AG09319 (cell line): Measurements from ENCODE around the gene TGFBR2.

Experiments used
- DNase-seq: peaks from one replicate; pipeline ENCODE4 v3.0.0-alpha.2; 2010; ENCODE audit warnings: low read depth; ENCODE audit errors: extremely low read depth
- TF ChIP-seq, protein P1 (sequence below): IDR thresholded peaks from 2 replicates; pipeline ENCODE4 v1.5.1; 2011; ENCODE audit warnings: low read depth, mild to moderate bottlenecking, inconsistent platforms, low read length, moderate library complexity

The TGFBR2 gene

DNA sequence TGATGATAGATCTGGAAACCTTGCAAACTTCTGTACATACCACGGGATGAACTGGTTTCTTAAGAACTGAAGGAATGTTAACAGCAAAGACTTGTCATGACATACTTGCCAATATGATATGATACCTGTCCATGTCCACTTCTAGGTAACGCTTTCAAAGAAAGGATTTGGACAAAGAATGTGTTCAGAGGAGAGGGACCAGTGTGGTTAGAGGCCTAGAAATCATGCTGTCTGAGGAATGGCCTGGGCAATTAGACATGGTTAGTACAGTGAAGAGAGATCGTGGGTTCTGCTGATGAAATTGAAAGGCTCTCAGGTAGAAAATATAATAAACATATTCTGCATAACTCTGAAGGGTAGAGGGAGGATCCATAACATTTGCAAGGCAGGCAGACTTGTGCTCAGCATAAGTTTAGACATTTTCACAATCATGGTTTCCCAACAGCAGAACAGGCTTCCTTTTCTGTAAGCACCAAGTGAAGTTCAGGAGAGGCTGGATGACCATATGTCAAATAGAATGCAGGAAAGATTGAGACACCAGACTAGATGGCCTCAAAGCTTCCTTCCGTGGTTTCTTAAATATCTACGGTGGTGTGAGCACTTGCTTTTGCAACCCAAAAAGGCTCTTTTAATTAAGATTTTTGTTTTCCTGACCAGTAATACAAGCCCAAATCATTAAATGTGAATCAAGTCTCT is 39.9 kb downstream of the TGFBR2 start:
- peak; percentile 54 for DNase-seq
- TF ChIP-seq, protein P1, sequence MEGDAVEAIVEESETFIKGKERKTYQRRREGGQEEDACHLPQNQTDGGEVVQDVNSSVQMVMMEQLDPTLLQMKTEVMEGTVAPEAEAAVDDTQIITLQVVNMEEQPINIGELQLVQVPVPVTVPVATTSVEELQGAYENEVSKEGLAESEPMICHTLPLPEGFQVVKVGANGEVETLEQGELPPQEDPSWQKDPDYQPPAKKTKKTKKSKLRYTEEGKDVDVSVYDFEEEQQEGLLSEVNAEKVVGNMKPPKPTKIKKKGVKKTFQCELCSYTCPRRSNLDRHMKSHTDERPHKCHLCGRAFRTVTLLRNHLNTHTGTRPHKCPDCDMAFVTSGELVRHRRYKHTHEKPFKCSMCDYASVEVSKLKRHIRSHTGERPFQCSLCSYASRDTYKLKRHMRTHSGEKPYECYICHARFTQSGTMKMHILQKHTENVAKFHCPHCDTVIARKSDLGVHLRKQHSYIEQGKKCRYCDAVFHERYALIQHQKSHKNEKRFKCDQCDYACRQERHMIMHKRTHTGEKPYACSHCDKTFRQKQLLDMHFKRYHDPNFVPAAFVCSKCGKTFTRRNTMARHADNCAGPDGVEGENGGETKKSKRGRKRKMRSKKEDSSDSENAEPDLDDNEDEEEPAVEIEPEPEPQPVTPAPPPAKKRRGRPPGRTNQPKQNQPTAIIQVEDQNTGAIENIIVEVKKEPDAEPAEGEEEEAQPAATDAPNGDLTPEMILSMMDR = no peak

DNA sequence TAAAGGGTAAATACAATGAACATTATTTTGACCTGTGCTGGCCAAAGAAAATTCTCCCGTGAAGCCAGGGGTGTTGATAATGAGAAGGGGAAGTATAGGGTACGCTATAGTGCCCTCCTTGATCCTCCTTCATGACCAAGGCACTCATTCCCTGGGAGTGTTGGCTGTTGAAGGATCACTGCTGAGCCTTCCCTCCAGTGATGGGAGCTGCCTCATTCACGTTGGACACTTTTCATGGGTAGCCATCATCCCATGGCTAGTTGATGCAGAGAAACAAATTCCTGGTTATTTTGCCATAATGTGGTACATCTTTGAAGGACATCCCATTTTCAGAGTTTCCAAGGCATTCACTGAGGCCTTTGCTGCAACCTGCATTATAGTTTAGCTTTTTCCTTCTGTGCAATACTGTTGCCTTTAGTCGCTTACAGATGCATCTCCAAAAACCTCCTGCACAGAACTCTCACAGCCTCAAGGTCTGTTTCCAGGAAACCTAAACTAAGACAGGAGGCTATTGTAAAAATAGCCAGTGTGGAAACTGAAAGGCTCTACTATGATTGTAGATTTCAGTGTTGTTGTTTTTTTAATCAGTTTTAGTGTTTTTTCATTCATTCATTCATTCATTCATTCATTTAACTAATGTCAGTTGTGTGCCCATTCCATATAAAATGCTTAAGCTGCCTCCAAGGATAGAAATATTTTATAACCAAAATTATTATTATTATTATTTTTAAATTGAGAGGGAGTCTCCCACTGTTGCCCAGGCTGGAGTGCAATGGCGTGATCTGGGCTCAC is 40.8 kb downstream of the TGFBR2 start:
- TF ChIP-seq, protein P1 = no peak
- no peak for DNase-seq

DNA sequence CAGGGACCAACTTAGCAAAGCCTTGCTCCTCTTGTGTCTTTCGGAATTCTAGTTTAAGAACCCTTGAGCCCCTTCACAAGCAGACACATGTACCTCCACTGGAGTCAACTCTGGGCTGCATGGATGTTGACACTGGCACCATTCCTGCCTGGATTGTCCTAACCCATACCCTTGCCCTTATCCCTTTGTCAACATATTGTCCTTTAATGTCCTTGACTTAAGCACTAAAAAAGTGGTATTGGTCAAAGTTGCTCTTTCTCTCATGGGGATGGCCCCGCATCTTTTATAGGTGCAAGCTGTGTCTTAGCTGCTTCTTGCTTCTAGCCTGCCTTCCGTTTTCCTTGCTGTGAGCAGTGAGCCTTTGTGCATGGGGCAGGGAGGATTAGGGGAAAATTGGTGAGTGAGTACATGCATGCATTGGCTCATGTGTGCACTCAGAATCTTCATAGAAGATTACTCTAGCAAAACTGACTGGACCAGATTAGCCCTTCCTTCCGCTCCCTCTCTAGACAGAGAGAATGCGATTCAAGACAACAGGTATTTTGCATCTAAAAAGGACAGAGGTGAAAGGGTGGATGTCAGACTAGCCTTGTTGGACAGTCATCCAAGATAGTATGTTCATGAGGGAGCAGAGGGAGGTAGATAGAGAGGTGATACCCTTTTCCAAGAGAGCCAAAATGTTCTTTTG is 42.4 kb downstream of the TGFBR2 start:
- TF ChIP-seq, protein P1 = no peak
- no peak for DNase-seq

DNA sequence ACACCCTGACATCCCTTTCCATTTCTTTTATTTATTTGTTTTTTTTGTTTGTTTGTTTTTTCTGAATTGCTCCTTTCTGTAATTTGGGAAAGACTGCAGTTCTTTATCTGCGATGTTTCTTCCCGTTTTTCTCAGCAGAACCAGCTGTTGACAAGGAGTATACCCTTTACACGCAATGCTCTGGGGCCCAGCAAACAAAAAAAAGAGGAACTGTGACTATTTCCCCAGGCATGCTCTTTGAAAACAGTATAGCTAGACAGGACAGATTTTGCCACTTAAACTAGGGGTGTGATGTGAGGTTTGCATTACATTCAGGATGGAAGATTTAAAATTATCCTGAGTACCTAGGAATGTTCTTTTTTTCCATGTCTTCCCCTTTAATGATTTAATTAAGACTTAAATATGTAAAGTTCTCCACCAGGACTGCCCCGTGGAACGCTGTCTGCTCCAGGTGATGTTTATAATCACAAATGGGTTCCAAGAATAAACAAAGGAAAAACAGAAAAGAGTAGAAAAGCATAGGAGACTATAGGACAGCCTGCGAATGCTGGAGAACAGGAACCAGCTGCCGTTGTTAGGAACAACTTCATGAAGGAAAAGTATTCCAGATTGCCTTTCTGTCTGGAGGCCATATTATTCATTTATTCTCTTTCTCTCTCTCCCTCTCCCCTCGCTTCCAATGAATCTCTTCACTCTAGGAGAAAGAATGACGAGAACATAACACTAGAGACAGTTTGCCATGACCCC is 43.3 kb downstream of the TGFBR2 start:
- DNase-seq = no peak
- TF ChIP-seq, protein P1 = no peak

DNA sequence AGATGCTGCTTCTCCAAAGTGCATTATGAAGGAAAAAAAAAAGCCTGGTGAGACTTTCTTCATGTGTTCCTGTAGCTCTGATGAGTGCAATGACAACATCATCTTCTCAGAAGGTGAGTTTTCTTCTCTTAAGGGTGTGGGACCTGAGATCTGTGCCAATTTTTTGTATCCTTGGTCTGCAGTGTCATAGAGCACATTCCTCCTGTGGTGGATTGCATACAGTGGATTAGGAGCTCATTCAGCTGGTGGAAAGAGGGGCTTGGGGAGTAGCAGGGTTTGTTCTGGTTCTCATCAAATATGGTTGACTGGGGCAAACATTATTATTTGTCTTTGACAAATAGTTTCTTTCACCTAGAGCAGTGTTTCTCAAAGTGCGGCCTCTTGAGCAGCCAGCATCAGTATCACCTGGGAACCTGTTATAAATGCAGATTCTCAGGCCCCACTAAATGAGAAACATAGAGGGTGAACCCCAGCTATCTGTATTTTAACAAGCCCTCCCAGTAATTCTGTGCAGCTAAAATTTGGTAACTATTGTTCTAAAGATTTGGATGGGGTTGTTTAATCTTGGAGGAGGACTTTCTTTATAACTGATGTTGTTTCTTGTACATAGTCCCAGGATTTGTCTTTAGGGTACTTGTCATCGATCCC is 44.1 kb downstream of the TGFBR2 start:
- no peak for DNase-seq
- TF ChIP-seq, protein P1 = no peak

DNA sequence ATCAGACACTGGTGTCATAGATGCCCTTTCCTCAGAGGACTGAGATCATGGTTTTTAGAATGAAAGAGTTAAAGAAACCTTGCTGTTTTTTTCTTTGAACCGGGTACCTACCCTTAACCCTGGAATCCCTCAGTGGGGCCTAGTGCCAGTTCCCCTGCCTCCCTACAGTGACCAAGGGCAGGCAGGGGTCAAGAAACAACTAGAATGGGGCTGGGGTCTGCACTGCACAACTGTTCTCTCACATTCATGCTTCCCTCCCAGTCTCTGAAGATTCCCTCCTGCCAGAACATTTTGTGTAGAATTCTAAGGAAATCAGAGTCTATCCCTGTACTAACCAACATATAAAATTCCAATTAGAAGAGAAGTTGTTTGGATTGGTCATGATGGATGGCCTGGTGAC is 47.9 kb downstream of the TGFBR2 start:
- no peak for DNase-seq
- TF ChIP-seq, protein P1 = no peak
